GM12878 (cell line): ENCODE results near the gene ANKRD11. TPM values are rescaled to one million over a fixed set of nuclear protein-coding genes. Genes with fewer than 3 reads are reported as not detected.

Source experiments
- PML ChIP-seq: IDR thresholded peaks from 2 replicates; pipeline ENCODE4 v1.6.1; 2012; ENCODE audit warnings: low read length, inconsistent platforms
- PRDM15 ChIP-seq: fragments of 450-650 bp; formaldehyde crosslinking; IDR thresholded peaks from 2 replicates; pipeline ENCODE4 v1.4.0; 2020; ENCODE audit warnings: mild to moderate bottlenecking, moderate library complexity
- SREBF1 ChIP-seq: IDR thresholded peaks from 2 replicates; pipeline ENCODE4 v1.6.1; 2012; ENCODE audit warnings: mild to moderate bottlenecking, low read length
- ZBTB40 ChIP-seq: fragments of 450-650 bp; IDR thresholded peaks from 2 replicates; pipeline ENCODE4 v1.6.1; 2016; ENCODE audit warnings: mild to moderate bottlenecking, moderate library complexity, borderline replicate concordance
- ZNF24 ChIP-seq: fragments of 450-650 bp; IDR thresholded peaks from 2 replicates; pipeline ENCODE4 v1.6.1; 2017; ENCODE audit warnings: antibody characterized with exemption, mild to moderate bottlenecking
- polyA plus RNA-seq, 11 experiments: library from polyadenylated mRNA; depleted of rRNA in 4 of 11; unstranded in 6 of 11; stranded (reverse) in 5 of 11; fragments of >200 nt; fragmentation: Nextera tagmentation in 4 of 11; fragmentation: Illumina TruSeq in 1 of 11; extraction: Ambion mirVana in 4 of 11; extraction: Trizol in 1 of 11; gene quantifications; 1 replicate in 1 of 11; 2 replicates in 10 of 11; pipeline versions ENCODE4 v1.2.1 to v1.2.3, GENCODE V29; 2011 to 2016; ENCODE audit warnings: inconsistent platforms in 2 of 11, missing spikeins in 2 of 11, low read depth in 1 of 11
- total RNA-seq, 4 experiments: library from RNA; depleted of rRNA in 3 of 4; stranded (reverse); fragments of >200 nt in 3 of 4; fragmentation: Illumina TruSeq in 1 of 4; extraction: Trizol in 1 of 4; gene quantifications; 2 replicates each; pipeline versions ENCODE4 v1.2.1 to v1.2.3, GENCODE V29; 2013 to 2021

The ANKRD11 gene
- total and polyA plus RNA-seq, 10 of the 15 experiments (the other 5 are each of a cell fraction or from before 2014, with no cell fraction given): 5.1 to 103 (median 27.4) TPM

GRCh38 chr16:89230255-89230654 lies 260.1 kb downstream of the ANKRD11 start (continued):
- TF ChIP-seq PRDM15 (CRISPR knock-in tag) (no peak), ZBTB40 (no peak), ZNF24 (no peak), PML (no peak), SREBF1 (no peak)
